Tibial nerve (tissue), 3 donors: ENCODE measurements around the gene WNT11.

Source experiments
- POLR2A ChIP-seq, 2 donors: fragments of 450-650 bp; IDR thresholded peaks; one replicate each; pipeline ENCODE4 v1.6.1; 2017; ENCODE audit warnings: antibody characterized with exemption in 2 of 2, mild to moderate bottlenecking in 2 of 2, moderate library complexity in 2 of 2
- TF ChIP-seq, protein P1 (sequence below), 5 experiments: fragments of 200-600 bp in 3 of 5; fragments of 450-650 bp in 2 of 5; sonication (generic) in 3 of 5; IDR thresholded peaks; one replicate each; pipeline ENCODE4 v1.5.1; 2016 to 2019; ENCODE audit warnings: antibody characterized with exemption in 5 of 5, mild to moderate bottlenecking in 3 of 5, moderate library complexity in 2 of 5

DNA sequence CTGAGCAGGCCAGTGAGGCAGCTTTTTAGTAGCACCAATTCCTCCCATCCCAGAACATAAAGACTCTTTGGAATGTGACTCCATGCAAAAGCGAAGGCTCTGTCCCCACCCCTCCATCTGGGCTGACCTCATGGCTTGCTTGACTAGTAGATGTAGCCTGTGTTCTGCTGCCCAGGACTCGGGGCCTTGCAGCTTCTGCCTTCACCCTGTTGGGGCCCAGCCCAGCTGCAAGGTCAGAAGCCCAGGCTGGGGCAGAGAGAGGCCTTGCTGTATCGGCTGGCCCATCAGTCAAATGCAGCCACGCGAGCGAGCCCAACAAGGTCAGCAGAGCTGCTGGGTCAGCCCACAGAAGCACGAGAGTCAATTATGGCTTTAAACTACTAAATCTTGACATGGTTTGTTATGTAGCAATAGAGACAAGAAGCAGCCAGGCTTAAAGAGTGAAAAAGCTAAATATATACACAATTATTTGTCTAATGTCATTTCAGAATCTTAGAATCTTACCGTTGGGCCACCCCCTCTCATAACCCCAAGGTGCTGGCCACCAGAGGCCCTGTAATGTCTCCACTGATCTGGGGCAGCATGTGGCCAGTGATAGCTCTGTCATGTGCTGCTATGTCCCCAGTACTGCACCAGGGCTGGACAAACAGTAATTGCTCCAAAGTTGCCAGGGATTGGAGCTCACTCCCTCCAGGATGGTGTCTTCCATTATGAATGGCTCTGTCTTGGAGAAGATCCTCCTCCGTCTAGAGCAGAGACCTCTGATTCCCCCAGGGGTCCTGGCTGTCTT, 10.4 kb upstream of the WNT11 start:
- TF ChIP-seq, protein P1, sequence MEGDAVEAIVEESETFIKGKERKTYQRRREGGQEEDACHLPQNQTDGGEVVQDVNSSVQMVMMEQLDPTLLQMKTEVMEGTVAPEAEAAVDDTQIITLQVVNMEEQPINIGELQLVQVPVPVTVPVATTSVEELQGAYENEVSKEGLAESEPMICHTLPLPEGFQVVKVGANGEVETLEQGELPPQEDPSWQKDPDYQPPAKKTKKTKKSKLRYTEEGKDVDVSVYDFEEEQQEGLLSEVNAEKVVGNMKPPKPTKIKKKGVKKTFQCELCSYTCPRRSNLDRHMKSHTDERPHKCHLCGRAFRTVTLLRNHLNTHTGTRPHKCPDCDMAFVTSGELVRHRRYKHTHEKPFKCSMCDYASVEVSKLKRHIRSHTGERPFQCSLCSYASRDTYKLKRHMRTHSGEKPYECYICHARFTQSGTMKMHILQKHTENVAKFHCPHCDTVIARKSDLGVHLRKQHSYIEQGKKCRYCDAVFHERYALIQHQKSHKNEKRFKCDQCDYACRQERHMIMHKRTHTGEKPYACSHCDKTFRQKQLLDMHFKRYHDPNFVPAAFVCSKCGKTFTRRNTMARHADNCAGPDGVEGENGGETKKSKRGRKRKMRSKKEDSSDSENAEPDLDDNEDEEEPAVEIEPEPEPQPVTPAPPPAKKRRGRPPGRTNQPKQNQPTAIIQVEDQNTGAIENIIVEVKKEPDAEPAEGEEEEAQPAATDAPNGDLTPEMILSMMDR (IDR thresholded peaks at IDR 0.05), result no peak
- TF ChIP-seq POLR2A (IDR thresholded peaks at IDR 0.05), result no peak
